MG63 (cell line): ENCODE measurements around the gene U2SURP. TPM values are rescaled to one million over a fixed set of nuclear protein-coding genes. Genes with fewer than 3 reads are reported as not detected.

Source experiments
- DNase-seq: peaks from one replicate; pipeline ENCODE4 v3.0.0-alpha.2; 2020
- H3K27me3 ChIP-seq: fragments of 250-450 bp; sonication (Bioruptor Pico); 2 replicates; pipeline ENCODE4 v1.5.1; 2020; ENCODE audit warnings: mild to moderate bottlenecking, moderate library complexity
- H3K36me3 ChIP-seq: fragments of 250-450 bp; sonication (Bioruptor Pico); 2 replicates; pipeline ENCODE4 v1.5.1; 2020; ENCODE audit warnings: mild to moderate bottlenecking, moderate library complexity
- H3K4me3 ChIP-seq: fragments of 250-450 bp; sonication (Bioruptor Pico); 2 replicates; pipeline ENCODE4 v1.5.1; 2020; ENCODE audit warnings: mild to moderate bottlenecking, moderate library complexity
- H3K9me3 ChIP-seq: fragments of 250-450 bp; sonication (Bioruptor Pico); 2 replicates; pipeline ENCODE4 v1.5.1; 2020; ENCODE audit warnings: mild to moderate bottlenecking, moderate library complexity
- total RNA-seq: library from RNA; depleted of rRNA; stranded (reverse); fragments of >200 nt; shearing (Covaris generic); gene quantifications from 2 replicates; pipeline ENCODE4 v1.2.3, GENCODE V29; 2014; ENCODE audit warnings: low replicate concordance; rRNA removed

The U2SURP gene
- total RNA-seq, 1 experiment from 2014 or later: 65.3 TPM

DNA sequence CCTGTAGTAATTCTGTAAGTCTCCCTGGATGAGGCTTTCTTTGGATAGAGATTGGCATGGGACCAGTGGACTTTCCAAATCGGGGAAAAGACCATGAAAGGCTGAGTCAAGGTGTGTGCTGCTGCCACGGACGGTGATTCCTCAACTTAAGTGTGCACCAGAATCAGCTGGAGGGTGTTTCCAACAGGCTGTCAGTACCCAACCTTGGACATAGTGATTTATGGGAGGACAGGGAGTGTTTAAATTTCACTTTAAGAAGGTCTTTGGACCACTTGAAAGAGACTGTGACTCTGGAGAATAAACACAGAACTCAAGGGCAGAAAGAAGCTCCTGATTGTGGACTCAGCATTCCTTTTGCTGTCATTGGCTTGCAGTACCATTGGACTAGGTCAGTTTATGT, 97.8 kb downstream of the U2SURP start:
- Histone ChIP-seq H3K9me3 (peaks cover 4% of the 10 kb centered on the region; the same call in 1 of the 2 replicates), H3K36me3 (no peaks in the 10 kb centered on the region), H3K4me3 (no peak overlapping the region), H3K27me3 (peaks cover 5% of the 10 kb centered on the region; the same call in 1 of the 2 replicates)
- DNase-seq: no peak

DNA sequence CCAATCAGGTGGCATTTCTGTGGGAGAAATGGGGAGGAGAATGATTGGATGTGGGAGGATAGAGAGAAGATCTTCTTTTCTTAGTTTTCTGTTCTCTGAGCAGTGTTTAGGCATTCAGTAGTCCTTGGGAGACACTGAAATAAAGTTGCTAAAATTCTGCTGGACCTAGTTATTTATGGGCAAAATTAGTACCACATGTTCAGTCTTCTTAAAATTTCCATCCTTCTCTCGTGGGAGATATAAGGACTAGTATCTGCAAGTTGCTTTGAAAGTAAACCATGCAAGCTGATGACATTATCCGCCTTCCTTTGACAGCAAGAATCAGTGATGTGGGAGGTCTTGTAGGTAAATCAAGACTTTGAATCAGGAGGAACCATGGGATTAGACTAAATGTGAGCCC, 98.3 kb downstream of the U2SURP start:
- Histone ChIP-seq H3K27me3 (peaks cover 5% of the 10 kb centered on the region; the same call in 1 of the 2 replicates), H3K9me3 (peaks cover 5% of the 10 kb centered on the region; the same call in 1 of the 2 replicates), H3K36me3 (no peaks in the 10 kb centered on the region), H3K4me3 (no peak overlapping the region)
- no peak for DNase-seq

DNA sequence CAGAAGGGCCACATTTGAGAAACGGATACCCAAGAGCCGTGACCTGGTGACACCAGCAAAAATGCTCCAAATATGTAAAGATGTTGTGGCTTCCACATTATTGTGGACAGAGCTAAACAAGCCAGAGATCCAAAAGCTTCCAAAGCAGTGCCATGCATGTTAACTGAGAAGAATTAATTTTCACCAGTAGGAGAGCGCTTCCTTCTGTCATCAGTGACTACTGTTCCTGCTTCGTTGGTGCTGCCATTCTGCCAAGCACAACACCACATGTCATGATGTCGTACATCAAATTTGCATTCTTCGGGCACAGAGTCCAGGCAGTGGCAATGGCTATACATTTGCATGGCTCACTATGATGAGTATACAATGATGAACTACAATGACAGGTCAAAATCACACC, 99.1 kb downstream of the U2SURP start:
- peaks cover 11% of the 10 kb centered on the region for H3K9me3 ChIP-seq
- H3K27me3 ChIP-seq: peaks cover 5% of the 10 kb centered on the region; the same call in 1 of the 2 replicates
- no peak overlapping the region for H3K4me3 ChIP-seq
- DNase-seq: no peak
- no peaks in the 10 kb centered on the region for H3K36me3 ChIP-seq

DNA sequence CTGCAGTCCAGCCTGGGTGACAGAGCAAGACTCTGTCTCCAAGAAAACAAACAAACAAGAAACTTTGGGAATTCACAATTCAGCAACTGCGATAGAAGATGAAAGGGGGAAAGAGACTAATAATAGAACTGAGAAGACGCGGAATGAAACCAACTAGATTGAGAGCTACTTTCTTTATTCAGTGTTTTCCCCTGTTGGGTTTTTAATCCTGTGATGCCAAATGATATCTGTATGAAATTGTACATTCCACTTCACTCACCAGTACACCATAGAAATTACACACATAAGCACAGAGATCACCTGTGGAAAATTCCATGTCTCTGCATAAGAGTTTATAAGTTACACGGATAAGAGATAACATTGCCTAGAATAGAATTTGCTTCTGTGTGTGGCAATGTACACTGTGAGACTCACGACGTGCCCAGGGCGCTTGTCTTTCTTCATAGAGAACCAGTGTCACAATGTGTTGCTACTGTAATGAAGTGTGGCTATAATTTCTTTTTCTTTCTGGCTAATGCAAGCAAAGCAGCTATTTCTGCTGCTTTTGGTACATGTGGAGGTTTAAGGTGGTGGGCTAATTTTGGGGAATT, 100.5 kb downstream of the U2SURP start:
- H3K36me3 ChIP-seq: no peaks in the 10 kb centered on the region
- H3K4me3 ChIP-seq: no peak overlapping the region
- peaks cover 5% of the 10 kb centered on the region; the same call in 1 of the 2 replicates for H3K27me3 ChIP-seq
- H3K9me3 ChIP-seq: peaks cover 19% of the 10 kb centered on the region
- no peak for DNase-seq

DNA sequence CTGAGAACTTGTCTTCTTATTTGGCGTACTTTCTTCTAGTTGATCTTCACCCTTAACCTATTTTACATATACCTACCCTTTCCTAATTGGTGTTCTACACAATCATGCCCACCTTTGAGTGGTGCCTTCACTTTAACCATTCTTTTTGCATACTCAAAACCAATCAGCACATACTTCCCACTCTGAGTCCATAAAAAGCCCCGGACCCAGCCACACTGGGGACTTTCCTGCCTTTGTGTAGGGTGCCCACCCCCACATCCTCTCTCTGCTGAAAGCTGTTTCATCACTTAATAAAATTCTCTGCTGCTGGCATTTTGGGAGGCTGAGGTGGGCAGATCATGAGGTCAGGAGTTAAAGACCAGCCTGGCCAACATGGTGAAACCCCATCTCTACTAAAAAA, 102.3 kb downstream of the U2SURP start:
- no peak overlapping the region for H3K4me3 ChIP-seq
- no peaks in the 10 kb centered on the region for H3K27me3 ChIP-seq
- peaks cover 17% of the 10 kb centered on the region for H3K9me3 ChIP-seq
- H3K36me3 ChIP-seq: no peaks in the 10 kb centered on the region
- DNase-seq: no peak

DNA sequence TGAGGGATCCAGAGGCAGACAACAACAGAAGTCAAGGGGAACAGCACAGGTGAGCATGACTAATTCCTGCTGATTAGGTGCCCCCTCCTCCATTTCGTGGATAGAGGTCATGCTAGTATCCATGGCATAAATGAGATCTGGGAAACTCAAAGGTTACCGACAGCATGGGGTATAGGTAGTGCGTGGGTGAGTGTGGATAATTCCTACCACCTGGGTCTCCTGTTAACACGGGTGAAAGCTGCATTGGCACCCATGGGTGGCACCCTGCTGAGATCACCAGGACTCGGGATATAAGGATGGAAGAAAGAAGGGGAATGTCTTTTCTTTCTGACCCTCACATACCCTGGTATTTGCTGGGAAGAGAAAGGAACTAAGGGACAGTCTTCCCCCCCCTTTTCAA, 103.8 kb downstream of the U2SURP start:
- H3K4me3 ChIP-seq: no peak overlapping the region

DNA sequence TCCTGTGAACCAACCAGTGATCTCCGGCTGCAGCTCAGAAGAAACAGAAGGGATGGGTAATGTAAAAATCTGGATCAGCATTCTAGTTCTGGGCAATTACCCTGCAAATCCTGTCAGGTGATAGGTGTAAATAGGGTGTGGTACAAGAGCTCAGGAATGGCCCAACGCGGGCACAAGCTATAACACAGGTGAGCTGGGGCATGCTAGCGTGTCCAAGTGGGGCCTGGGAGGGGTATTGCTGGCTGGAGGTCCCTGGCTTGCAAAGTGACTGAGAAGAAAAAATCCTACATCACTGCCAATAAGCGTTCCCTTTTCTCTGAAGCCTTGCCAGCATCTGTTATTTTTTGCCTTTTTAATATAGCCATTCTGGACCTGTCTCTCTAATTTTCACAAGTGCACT, 108.5 kb downstream of the U2SURP start:
- H3K4me3 ChIP-seq: no peak overlapping the region
- H3K27me3 ChIP-seq: peaks cover 7% of the 10 kb centered on the region
- H3K9me3 ChIP-seq: peaks cover 15% of the 10 kb centered on the region
- DNase-seq: no peak
- no peaks in the 10 kb centered on the region for H3K36me3 ChIP-seq

More for the DNA sequence above, 103.8 kb downstream of the U2SURP start:
- no peaks in the 10 kb centered on the region for H3K27me3 ChIP-seq
- no peaks in the 10 kb centered on the region for H3K36me3 ChIP-seq
- DNase-seq: no peak
- peaks cover 17% of the 10 kb centered on the region for H3K9me3 ChIP-seq

Other genes starting within 250 kb of the U2SURP start
- 150 and 205 TPM in 2 replicates for gene PCOLCE2, start 112.5 kb upstream of the U2SURP start, total RNA-seq
- gene PAQR9, start 37.9 kb upstream of the U2SURP start, total RNA-seq: 0.66 and 2.5 TPM in 2 replicates
- 0.20 and 0.36 TPM in 2 replicates for gene CHST2, start 118.2 kb downstream of the U2SURP start, total RNA-seq